NB4 (cell line): ENCODE results near the gene MAG.

Source experiments
- POLR2A ChIP-seq: IDR thresholded peaks from 2 replicates; pipeline ENCODE4 v1.6.1; 2011; ENCODE audit warnings: mild to moderate bottlenecking; ENCODE audit not compliant: insufficient read length; ENCODE audit errors: extremely low read depth
- TF ChIP-seq, protein P1 (sequence below): IDR thresholded peaks from one replicate; pipeline ENCODE4 v1.5.1; 2012; ENCODE audit warnings: low read depth, low read length
- TF ChIP-seq, protein P2 (sequence below): IDR thresholded peaks from 2 replicates; pipeline ENCODE4 v1.6.1; 2011; ENCODE audit warnings: low read depth, low read length

DNA sequence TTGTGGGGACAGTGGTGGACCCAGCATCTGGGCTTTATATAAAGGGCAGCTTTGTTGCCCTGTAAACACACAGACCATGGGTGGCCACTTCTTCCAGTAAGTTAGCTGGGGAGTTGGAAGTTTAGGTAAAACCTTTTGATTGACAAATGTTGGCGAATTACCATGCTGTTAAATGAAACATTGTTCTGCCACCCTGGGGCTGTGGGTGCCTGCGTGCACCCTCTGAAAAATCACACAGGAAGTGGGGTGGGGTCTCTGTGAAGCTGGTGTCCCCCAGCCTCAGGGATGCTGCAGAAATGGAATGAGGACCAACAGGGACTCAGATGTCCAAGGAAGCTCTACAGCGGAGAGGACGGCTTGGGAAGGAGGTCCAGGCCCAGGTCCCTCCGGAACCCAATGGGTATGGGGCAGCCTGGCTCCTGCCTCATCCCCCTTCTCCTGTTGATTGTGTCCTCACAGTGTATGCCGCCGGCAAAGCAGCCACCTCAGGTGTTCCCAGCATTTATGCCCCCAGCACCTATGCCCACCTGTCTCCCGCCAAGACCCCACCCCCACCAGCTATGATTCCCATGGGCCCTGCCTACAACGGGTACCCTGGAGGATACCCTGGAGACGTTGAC is 26.0 kb upstream of the MAG start:
- TF ChIP-seq, protein P1, sequence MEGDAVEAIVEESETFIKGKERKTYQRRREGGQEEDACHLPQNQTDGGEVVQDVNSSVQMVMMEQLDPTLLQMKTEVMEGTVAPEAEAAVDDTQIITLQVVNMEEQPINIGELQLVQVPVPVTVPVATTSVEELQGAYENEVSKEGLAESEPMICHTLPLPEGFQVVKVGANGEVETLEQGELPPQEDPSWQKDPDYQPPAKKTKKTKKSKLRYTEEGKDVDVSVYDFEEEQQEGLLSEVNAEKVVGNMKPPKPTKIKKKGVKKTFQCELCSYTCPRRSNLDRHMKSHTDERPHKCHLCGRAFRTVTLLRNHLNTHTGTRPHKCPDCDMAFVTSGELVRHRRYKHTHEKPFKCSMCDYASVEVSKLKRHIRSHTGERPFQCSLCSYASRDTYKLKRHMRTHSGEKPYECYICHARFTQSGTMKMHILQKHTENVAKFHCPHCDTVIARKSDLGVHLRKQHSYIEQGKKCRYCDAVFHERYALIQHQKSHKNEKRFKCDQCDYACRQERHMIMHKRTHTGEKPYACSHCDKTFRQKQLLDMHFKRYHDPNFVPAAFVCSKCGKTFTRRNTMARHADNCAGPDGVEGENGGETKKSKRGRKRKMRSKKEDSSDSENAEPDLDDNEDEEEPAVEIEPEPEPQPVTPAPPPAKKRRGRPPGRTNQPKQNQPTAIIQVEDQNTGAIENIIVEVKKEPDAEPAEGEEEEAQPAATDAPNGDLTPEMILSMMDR, result no peak
- TF ChIP-seq, protein P2, sequence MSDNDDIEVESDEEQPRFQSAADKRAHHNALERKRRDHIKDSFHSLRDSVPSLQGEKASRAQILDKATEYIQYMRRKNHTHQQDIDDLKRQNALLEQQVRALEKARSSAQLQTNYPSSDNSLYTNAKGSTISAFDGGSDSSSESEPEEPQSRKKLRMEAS, result no peak
- no peak for TF ChIP-seq POLR2A
